WI38 (cell line): Measurements from ENCODE around the gene EFNA5.

ENCODE experiments used
- H3K4me3 ChIP-seq: 2 replicates; pipeline ENCODE4 v1.5.1; 2011; ENCODE audit warnings: low read depth, mild to moderate bottlenecking, control low read depth, low read length
- TF ChIP-seq, protein P1 (sequence below): IDR thresholded peaks from 2 replicates; pipeline ENCODE4 v1.5.1; 2012; ENCODE audit warnings: low read depth, mild to moderate bottlenecking, control low read depth, low read length

The EFNA5 gene

GRCh38 chr5:107572715-107573368, 97.9 kb downstream of the EFNA5 start:
- TF ChIP-seq, protein P1, sequence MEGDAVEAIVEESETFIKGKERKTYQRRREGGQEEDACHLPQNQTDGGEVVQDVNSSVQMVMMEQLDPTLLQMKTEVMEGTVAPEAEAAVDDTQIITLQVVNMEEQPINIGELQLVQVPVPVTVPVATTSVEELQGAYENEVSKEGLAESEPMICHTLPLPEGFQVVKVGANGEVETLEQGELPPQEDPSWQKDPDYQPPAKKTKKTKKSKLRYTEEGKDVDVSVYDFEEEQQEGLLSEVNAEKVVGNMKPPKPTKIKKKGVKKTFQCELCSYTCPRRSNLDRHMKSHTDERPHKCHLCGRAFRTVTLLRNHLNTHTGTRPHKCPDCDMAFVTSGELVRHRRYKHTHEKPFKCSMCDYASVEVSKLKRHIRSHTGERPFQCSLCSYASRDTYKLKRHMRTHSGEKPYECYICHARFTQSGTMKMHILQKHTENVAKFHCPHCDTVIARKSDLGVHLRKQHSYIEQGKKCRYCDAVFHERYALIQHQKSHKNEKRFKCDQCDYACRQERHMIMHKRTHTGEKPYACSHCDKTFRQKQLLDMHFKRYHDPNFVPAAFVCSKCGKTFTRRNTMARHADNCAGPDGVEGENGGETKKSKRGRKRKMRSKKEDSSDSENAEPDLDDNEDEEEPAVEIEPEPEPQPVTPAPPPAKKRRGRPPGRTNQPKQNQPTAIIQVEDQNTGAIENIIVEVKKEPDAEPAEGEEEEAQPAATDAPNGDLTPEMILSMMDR: no peak
- H3K4me3 ChIP-seq: no peak overlapping the region

DNA sequence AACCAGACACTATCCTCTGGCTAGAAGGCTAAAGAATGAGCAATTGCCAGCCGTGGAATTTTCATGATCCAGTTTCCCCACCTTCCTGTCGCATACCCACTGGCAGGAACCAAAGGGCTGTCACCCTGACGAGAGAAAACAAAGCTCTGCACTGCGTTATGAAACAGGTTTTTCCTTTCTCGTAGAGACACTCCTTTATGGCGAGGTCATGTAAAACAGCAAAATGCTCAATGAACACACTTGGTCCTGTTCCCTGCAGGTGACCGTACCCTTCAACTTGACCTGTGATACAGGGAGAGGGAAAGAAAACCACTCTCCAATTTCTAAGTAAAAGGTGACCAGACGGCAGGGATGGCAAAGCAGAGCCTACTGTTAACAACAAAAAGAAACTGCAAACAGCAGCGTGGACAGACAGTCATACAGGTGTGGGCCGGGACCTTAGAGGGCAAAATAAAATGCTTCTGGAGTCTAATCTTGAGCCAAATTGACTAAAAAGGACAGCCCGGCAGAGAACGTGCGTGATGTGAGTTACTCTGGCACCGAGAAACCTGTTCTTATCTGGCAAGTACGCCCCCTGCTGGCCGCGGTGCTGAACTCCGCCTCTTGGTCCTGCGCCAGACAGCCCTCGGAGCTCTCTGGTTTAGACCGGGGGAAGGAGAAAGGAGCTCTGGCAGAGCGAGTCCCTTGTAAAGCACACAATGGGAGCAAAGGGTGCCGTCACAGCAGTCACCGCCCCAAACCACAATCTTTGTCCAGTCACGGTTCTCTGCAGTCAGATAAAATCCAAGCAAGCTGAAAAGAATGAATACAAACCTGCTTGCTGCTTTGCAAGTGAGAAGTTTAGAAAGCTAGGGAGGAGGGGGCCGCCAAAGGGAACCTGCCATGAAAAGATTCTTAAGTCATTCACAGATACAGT, 98.9 kb downstream of the EFNA5 start:
- TF ChIP-seq, protein P1: peak; percentile 77
- peak overlapping the region; percentile 51 for H3K4me3 ChIP-seq

DNA sequence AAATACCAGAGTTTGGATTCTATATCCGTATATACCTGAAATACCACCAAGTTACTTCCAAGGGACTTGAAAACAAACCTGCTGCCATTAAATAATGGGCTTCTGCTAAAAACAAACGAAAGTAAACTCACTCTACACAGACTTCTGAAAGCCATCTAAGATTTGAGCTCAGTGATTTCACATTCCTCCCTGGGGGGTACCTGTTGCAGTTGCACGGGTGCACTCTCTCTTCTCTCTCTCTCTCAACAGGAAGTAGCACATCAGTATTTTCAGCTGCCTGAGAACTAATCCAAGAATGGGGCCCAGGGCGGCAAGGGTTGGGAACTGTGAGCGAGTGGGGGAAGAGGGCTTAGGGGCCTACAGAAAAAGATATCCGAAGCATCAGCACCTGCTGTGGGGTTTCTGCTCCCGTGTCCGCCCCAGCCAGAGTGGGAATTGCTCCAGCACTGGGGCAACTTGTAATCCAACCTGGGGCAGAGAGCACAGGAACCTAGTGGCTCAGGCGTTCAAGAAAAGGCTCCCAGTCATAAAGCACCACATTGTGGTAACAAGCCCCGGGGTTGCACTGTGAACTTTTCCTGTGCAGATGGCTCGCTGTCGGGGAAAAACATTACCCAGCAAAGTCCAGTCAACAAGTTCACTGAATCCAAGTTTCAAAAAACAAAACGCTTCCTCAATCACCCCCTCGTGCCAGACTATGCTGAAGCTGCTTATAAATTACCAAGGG, 99.8 kb downstream of the EFNA5 start:
- no peak overlapping the region for H3K4me3 ChIP-seq
- TF ChIP-seq, protein P1: no peak

- TF ChIP-seq, protein P1: no peak
- H3K4me3 ChIP-seq: no peak overlapping the region
These were observed 100.6 kb downstream of the EFNA5 start for GRCh38 chr5:107570181-107570580.

DNA sequence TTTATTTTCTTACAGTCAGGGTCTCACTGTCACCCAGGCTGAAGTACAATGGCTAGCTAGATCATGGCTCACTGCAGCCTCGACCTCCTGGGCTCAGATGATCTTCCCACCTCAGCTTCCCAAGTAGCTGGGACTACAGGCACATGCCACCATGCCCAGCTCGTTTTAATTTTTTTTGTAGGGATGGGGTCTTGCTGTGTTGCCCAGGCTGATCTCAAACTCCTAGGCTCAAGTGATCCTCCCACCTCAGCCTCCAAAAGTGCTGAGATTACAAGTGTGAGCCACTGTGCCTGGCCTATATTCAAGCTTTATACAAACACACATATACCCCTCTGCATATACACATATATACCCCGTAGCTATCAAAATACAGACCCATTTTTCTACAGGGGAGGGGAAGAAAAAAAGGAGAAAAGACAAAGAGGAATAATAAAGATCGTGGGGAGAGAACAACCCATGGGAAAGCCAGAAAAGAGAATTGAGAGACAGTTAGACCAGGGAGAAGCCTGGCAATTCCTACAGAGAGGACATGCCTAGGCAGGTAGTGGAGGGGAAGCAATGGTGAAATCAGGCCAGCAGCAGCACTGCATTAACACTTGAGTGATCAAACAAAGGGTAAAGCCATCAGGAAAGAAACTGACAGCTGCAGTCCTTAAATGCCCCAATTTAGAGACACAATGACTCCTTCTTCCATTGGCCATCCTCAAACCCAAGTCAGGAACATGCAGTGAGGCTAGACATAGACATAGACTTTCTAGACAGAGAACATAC, 102.7 kb downstream of the EFNA5 start:
- no peak overlapping the region for H3K4me3 ChIP-seq
- TF ChIP-seq, protein P1: no peak

DNA sequence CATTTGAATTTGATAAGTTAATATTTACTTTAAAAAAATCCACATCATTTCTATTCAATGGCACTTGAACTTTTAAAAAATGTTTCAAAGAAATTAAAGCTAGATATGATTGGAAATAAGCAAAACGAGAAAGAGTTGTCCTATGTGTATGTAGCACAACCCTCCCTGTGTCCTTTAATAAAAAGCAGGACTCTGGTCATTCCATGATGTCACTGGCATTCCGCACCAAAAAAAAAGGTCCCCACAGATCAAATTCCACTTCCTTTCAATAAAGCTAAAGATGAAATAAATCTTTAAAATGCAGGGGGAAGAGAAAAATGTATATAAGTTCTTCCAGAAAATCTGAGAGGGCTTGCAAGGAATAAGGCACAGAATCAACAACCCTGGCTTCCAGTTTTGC, 103.8 kb downstream of the EFNA5 start:
- TF ChIP-seq, protein P1: no peak
- H3K4me3 ChIP-seq: no peak overlapping the region
